ENCODE results near the gene ATP6V0E2.

Gene ATP6V0E2

GRCh38 chr7:149838224-149838991 is 35.4 kb upstream of the ATP6V0E2 start, which contains the start of gene ZNF862:
ZNF862 (plus strand) TSS chr7:149838375; CDS start chr7:149838612, 237 bp downstream.
- peak; percentile 87 for DNase-seq (ENCODE audit: low read depth, low spot score)
- peak within 1 kb of the TSS; percentile 65 for H3K27ac ChIP-seq

GRCh38 chr7:149838992-149839408 is 34.8 kb upstream of the ATP6V0E2 start:
- peak overlapping the region; percentile 65 for H3K27ac ChIP-seq
- DNase-seq (ENCODE audit: low read depth, low spot score) = no peak

- DNase-seq (ENCODE audit: low read depth, low spot score) = no peak
- no peak overlapping the region for H3K27ac ChIP-seq
Measured at GRCh38 chr7:149839933-149840332, 33.8 kb upstream of the ATP6V0E2 start.

- H3K27ac ChIP-seq = no peak overlapping the region
- no peak for DNase-seq (ENCODE audit: low read depth, low spot score)
Measured at GRCh38 chr7:149843566-149843965, 30.2 kb upstream of the ATP6V0E2 start.

GRCh38 chr7:149844445-149844844 is 29.3 kb upstream of the ATP6V0E2 start:
- no peak for DNase-seq (ENCODE audit: low read depth, low spot score)
- H3K27ac ChIP-seq = no peak overlapping the region

- H3K27ac ChIP-seq = no peak overlapping the region
- DNase-seq (ENCODE audit: low read depth, low spot score) = no peak
Measured at GRCh38 chr7:149845257-149845980, 28.4 kb upstream of the ATP6V0E2 start.

GRCh38 chr7:149846021-149846420 is 27.7 kb upstream of the ATP6V0E2 start:
- no peak overlapping the region for H3K27ac ChIP-seq
- no peak for DNase-seq (ENCODE audit: low read depth, low spot score)

- no peak overlapping the region for H3K27ac ChIP-seq
- DNase-seq (ENCODE audit: low read depth, low spot score) = no peak
Measured at GRCh38 chr7:149846436-149847046, 27.2 kb upstream of the ATP6V0E2 start.

- no peak overlapping the region for H3K27ac ChIP-seq
- DNase-seq (ENCODE audit: low read depth, low spot score) = no peak
Measured at GRCh38 chr7:149849174-149849573, 24.6 kb upstream of the ATP6V0E2 start.

- no peak for DNase-seq (ENCODE audit: low read depth, low spot score)
- H3K27ac ChIP-seq = no peak overlapping the region
Measured at GRCh38 chr7:149850007-149850594, 23.7 kb upstream of the ATP6V0E2 start.

- DNase-seq (ENCODE audit: low read depth, low spot score) = no peak
- no peak overlapping the region for H3K27ac ChIP-seq
Measured at GRCh38 chr7:149850716-149851115, 23.1 kb upstream of the ATP6V0E2 start.

- H3K27ac ChIP-seq = no peak overlapping the region
- no peak for DNase-seq (ENCODE audit: low read depth, low spot score)
Measured at GRCh38 chr7:149851449-149851848, 22.3 kb upstream of the ATP6V0E2 start.

GRCh38 chr7:149853157-149853556 is 20.6 kb upstream of the ATP6V0E2 start:
- DNase-seq (ENCODE audit: low read depth, low spot score) = no peak
- no peak overlapping the region for H3K27ac ChIP-seq

GRCh38 chr7:149854611-149855360 is 19.0 kb upstream of the ATP6V0E2 start:
- H3K27ac ChIP-seq = no peak overlapping the region
- DNase-seq (ENCODE audit: low read depth, low spot score) = no peak

GRCh38 chr7:149855361-149856305 is 18.1 kb upstream of the ATP6V0E2 start:
- no peak overlapping the region for H3K27ac ChIP-seq
- no peak for DNase-seq (ENCODE audit: low read depth, low spot score)

GRCh38 chr7:149856583-149856982 is 17.2 kb upstream of the ATP6V0E2 start:
- H3K27ac ChIP-seq = no peak overlapping the region
- DNase-seq (ENCODE audit: low read depth, low spot score) = no peak

- no peak overlapping the region for H3K27ac ChIP-seq
- DNase-seq (ENCODE audit: low read depth, low spot score) = no peak
Measured at GRCh38 chr7:149859369-149859768, 14.4 kb upstream of the ATP6V0E2 start.

GRCh38 chr7:149859876-149860275 is 13.9 kb upstream of the ATP6V0E2 start:
- DNase-seq (ENCODE audit: low read depth, low spot score) = no peak
- H3K27ac ChIP-seq = no peak overlapping the region

All from epithelial cell of prostate (primary cell).